DOHH2 (cell line): ENCODE measurements around the gene SLC9A9.

Experiments
- CTCF ChIP-seq: fragments of 200-600 bp; sonication (generic); IDR thresholded peaks from one replicate; pipeline ENCODE4 v1.5.1; 2014; ENCODE audit warnings: antibody characterized with exemption, mild to moderate bottlenecking, low read depth, low read length; ENCODE audit not compliant: poor library complexity, severe bottlenecking
- EZH2phosphoT487 ChIP-seq: fragments of 200-600 bp; sonication (generic); IDR thresholded peaks from 2 replicates; pipeline ENCODE4 v1.6.1; 2017; ENCODE audit warnings: borderline replicate concordance, mild to moderate bottlenecking, antibody characterized with exemption, low read length, moderate library complexity, mixed read lengths

- no peak for TF ChIP-seq CTCF
- no peak for TF ChIP-seq EZH2phosphoT487
Observed at GRCh38 chr3:143672396-143673165, 175.7 kb downstream of the SLC9A9 start.
